Neural progenitor cell (in vitro differentiated cells): Measurements from ENCODE around the gene PPP5C. TPM values are rescaled to one million over a fixed set of nuclear protein-coding genes. Genes with fewer than 3 reads are reported as not detected.

Experiments
- DNase-seq: peaks from one replicate; pipeline ENCODE4 v3.0.0-alpha.2; 2016; ENCODE audit warnings: low spot score
- H2AFZ ChIP-seq: fragments of 200-600 bp; sonication (generic); replicated peaks from 2 replicates; pipeline ENCODE4 v1.6.1; 2016; ENCODE audit warnings: antibody characterized with exemption
- H3F3A ChIP-seq: fragments of 200-600 bp; sonication (generic); 2 replicates; pipeline ENCODE4 v1.6.1; 2016; ENCODE audit warnings: antibody characterized with exemption, low read depth
- H3K27ac ChIP-seq: fragments of 200-600 bp; sonication (generic); 2 replicates; pipeline ENCODE4 v1.5.1; 2016; ENCODE audit warnings: mild to moderate bottlenecking
- H3K27me3 ChIP-seq: fragments of 200-600 bp; sonication (generic); 2 replicates; pipeline ENCODE4 v1.6.1; 2016; ENCODE audit warnings: mild to moderate bottlenecking, moderate library complexity
- H3K36me3 ChIP-seq: fragments of 200-600 bp; sonication (generic); 2 replicates; pipeline ENCODE4 v1.5.1; 2016
- H3K4me1 ChIP-seq: fragments of 200-600 bp; sonication (generic); 2 replicates; pipeline ENCODE4 v1.6.1; 2016; ENCODE audit warnings: mixed run types
- H3K4me2 ChIP-seq: fragments of 200-600 bp; sonication (generic); 2 replicates; pipeline ENCODE4 v1.6.1; 2016
- H3K4me3 ChIP-seq: fragments of 200-600 bp; sonication (generic); 2 replicates; pipeline ENCODE4 v1.5.1; 2016
- H3K79me2 ChIP-seq: fragments of 200-600 bp; sonication (generic); 2 replicates; pipeline ENCODE4 v1.6.1; 2016; ENCODE audit warnings: low read depth
- H3K9ac ChIP-seq: fragments of 200-600 bp; sonication (generic); 2 replicates; pipeline ENCODE4 v1.6.1; 2016
- H3K9me3 ChIP-seq: fragments of 200-600 bp; sonication (generic); 2 replicates; pipeline ENCODE4 v1.5.1; 2016; ENCODE audit warnings: low read depth
- H4K20me1 ChIP-seq: fragments of 200-600 bp; sonication (generic); 2 replicates; pipeline ENCODE4 v1.6.1; 2016; ENCODE audit warnings: low read depth
- H3K27ac Mint-ChIP-seq: 3 replicates; pipeline ENCODE4 v1.8.0; 2021; ENCODE audit warnings: mixed read lengths
- H3K27me3 Mint-ChIP-seq: 2 replicates; pipeline ENCODE4 v1.8.0; 2022; ENCODE audit warnings: low read depth, mild to moderate bottlenecking, inconsistent platforms, moderate library complexity, mixed read lengths; ENCODE audit not compliant: insufficient read depth
- H3K36me3 Mint-ChIP-seq: 3 replicates; pipeline ENCODE4 v1.8.0; 2021; ENCODE audit warnings: mixed read lengths
- H3K4me1 Mint-ChIP-seq: 3 replicates; pipeline ENCODE4 v1.8.0; 2021; ENCODE audit warnings: mixed read lengths
- H3K4me3 Mint-ChIP-seq: 3 replicates; pipeline ENCODE4 v1.8.0; 2021; ENCODE audit warnings: mild to moderate bottlenecking, moderate library complexity, mixed read lengths
- H3K9me3 Mint-ChIP-seq: 3 replicates; pipeline ENCODE4 v1.8.0; 2020; ENCODE audit warnings: mixed read lengths
- CTCF ChIP-seq: fragments of 200-600 bp; sonication (generic); IDR thresholded peaks from 2 replicates; pipeline ENCODE4 v1.5.1; 2017; ENCODE audit warnings: antibody characterized with exemption, mild to moderate bottlenecking
- EZH2 ChIP-seq: fragments of 200-600 bp; sonication (generic); IDR thresholded peaks from 2 replicates; pipeline ENCODE4 v1.6.1; 2017; ENCODE audit warnings: antibody characterized with exemption, mild to moderate bottlenecking, moderate library complexity
- EZH2phosphoT487 ChIP-seq: fragments of 200-600 bp; sonication (generic); IDR thresholded peaks from 2 replicates; pipeline ENCODE4 v1.6.1; 2017; ENCODE audit warnings: antibody characterized with exemption
- total RNA-seq: library from RNA; depleted of rRNA; stranded (reverse); fragments of >200 nt; gene quantifications from 2 replicates; pipeline ENCODE4 v1.2.3, GENCODE V29; 2015; ENCODE audit warnings: low replicate concordance

The PPP5C gene
- total RNA-seq, 1 donor from 2014 or later: 63.5 TPM

GRCh38 chr19:46384396-46384795, 37.5 kb downstream of the PPP5C start:
- no peaks in the 10 kb centered on the region for H3F3A ChIP-seq
- H3K4me3 Mint-ChIP-seq: no peak overlapping the region
- TF ChIP-seq EZH2 (no peak), CTCF (no peak), EZH2phosphoT487 (no peak)
- DNase-seq: no peak
- no peak overlapping the region for H2AFZ ChIP-seq
- no peak overlapping the region for H3K9ac ChIP-seq
- H3K4me1 ChIP-seq: no peaks in the 10 kb centered on the region
- H3K4me3 ChIP-seq: no peak overlapping the region
- no peaks in the 10 kb centered on the region for H3K27me3 ChIP-seq
- H3K27me3 Mint-ChIP-seq: peaks cover 4% of the 10 kb centered on the region
- H3K27ac Mint-ChIP-seq: peak overlapping the region; percentile 89
- H3K4me1 Mint-ChIP-seq: no peaks in the 10 kb centered on the region
- peaks cover 11% of the 10 kb centered on the region for H3K36me3 ChIP-seq
- peaks cover 7% of the 10 kb centered on the region for H3K9me3 Mint-ChIP-seq
- H3K79me2 ChIP-seq: peaks cover 23% of the 10 kb centered on the region
- peaks cover 4% of the 10 kb centered on the region for H3K9me3 ChIP-seq
- peaks cover 55% of the 10 kb centered on the region for H3K36me3 Mint-ChIP-seq
- no peak overlapping the region for H3K4me2 ChIP-seq
- no peak overlapping the region for H3K27ac ChIP-seq
- H4K20me1 ChIP-seq: no peaks in the 10 kb centered on the region

GRCh38 chr19:46385636-46386035, 38.7 kb downstream of the PPP5C start:
- no peaks in the 10 kb centered on the region for H3K4me1 ChIP-seq
- H3K36me3 ChIP-seq: no peaks in the 10 kb centered on the region
- no peak overlapping the region for H3K4me2 ChIP-seq
- peaks cover 11% of the 10 kb centered on the region for H3K79me2 ChIP-seq
- H3K27ac ChIP-seq: no peak overlapping the region
- TF ChIP-seq CTCF (no peak), EZH2phosphoT487 (no peak), EZH2 (no peak)
- H3K27me3 ChIP-seq: no peaks in the 10 kb centered on the region
- H3K27ac Mint-ChIP-seq: no peak overlapping the region
- no peaks in the 10 kb centered on the region for H3K9me3 ChIP-seq
- no peaks in the 10 kb centered on the region for H3K4me1 Mint-ChIP-seq
- peaks cover 4% of the 10 kb centered on the region for H3K27me3 Mint-ChIP-seq
- no peak overlapping the region for H3K4me3 ChIP-seq
- H3F3A ChIP-seq: no peaks in the 10 kb centered on the region
- no peaks in the 10 kb centered on the region for H4K20me1 ChIP-seq
- peaks cover 11% of the 10 kb centered on the region for H3K9me3 Mint-ChIP-seq
- no peak overlapping the region for H3K9ac ChIP-seq
- H3K4me3 Mint-ChIP-seq: no peak overlapping the region
- H2AFZ ChIP-seq: no peak overlapping the region
- H3K36me3 Mint-ChIP-seq: peaks cover 54% of the 10 kb centered on the region
- DNase-seq: no peak

- H3K27me3 ChIP-seq: no peaks in the 10 kb centered on the region
- H3K4me2 ChIP-seq: no peak overlapping the region
- no peak overlapping the region for H2AFZ ChIP-seq
- H3K36me3 ChIP-seq: no peaks in the 10 kb centered on the region
- Mint-ChIP-seq H3K4me1 (no peaks in the 10 kb centered on the region), H3K27me3 (peaks cover 4% of the 10 kb centered on the region), H3K36me3 (peaks cover 49% of the 10 kb centered on the region), H3K4me3 (no peak overlapping the region), H3K9me3 (peaks cover 9% of the 10 kb centered on the region), H3K27ac (peak overlapping the region; percentile 81)
- H3K9ac ChIP-seq: no peak overlapping the region
- no peaks in the 10 kb centered on the region for H3F3A ChIP-seq
- TF ChIP-seq CTCF (no peak), EZH2phosphoT487 (no peak), EZH2 (no peak)
- H3K9me3 ChIP-seq: no peaks in the 10 kb centered on the region
- H3K27ac ChIP-seq: no peak overlapping the region
- H3K79me2 ChIP-seq: peaks cover 6% of the 10 kb centered on the region
- no peaks in the 10 kb centered on the region for H3K4me1 ChIP-seq
- no peaks in the 10 kb centered on the region for H4K20me1 ChIP-seq
- no peak for DNase-seq
- H3K4me3 ChIP-seq: no peak overlapping the region
These were observed 39.3 kb downstream of the PPP5C start for GRCh38 chr19:46386151-46386550.
